Activated naive CD8-positive, alpha-beta T cell treated with anti-CD3 and anti-CD28 coated beads for 36 hours (primary cell): ENCODE data around the gene JSRP1. TPM values are rescaled to one million over a fixed set of nuclear protein-coding genes. Genes with fewer than 3 reads are reported as not detected.

Source experiments
- DNase-seq: peaks from one replicate; pipeline ENCODE4 v3.0.0; 2021
- H3K27ac Mint-ChIP-seq: one replicate; pipeline ENCODE4 v1.8.0; 2022; ENCODE audit warnings: mild to moderate bottlenecking, moderate library complexity, mixed read lengths
- H3K27me3 Mint-ChIP-seq: one replicate; pipeline ENCODE4 v1.8.0; 2022; ENCODE audit warnings: mild to moderate bottlenecking, mixed read lengths
- H3K36me3 Mint-ChIP-seq: one replicate; pipeline ENCODE4 v1.8.0; 2021; ENCODE audit warnings: mild to moderate bottlenecking, mixed read lengths
- H3K4me1 Mint-ChIP-seq: one replicate; pipeline ENCODE4 v1.8.0; 2021; ENCODE audit warnings: mixed read lengths
- H3K4me3 Mint-ChIP-seq: one replicate; pipeline ENCODE4 v1.8.0; 2022; ENCODE audit warnings: mild to moderate bottlenecking, moderate library complexity, mixed read lengths
- H3K9me3 Mint-ChIP-seq: one replicate; pipeline ENCODE4 v1.8.0; 2022; ENCODE audit warnings: mixed read lengths
- total RNA-seq, 2 experiments: library from RNA; stranded (reverse); gene quantifications; one replicate each; pipeline ENCODE4 v1.2.3, GENCODE V29; 2021

JSRP1 gene
- total RNA-seq, 2 experiments from 2014 or later, result 0.45 to 0.50 TPM

GRCh38 chr19:2228157-2229030, 27.8 kb downstream of the JSRP1 start:
- Mint-ChIP-seq H3K27ac (no peak overlapping the region), H3K9me3 (no peaks in the 10 kb centered on the region), H3K4me1 (peaks cover 12% of the 10 kb centered on the region), H3K36me3 (peaks cover 18% of the 10 kb centered on the region), H3K27me3 (no peaks in the 10 kb centered on the region), H3K4me3 (no peak overlapping the region)
- no peak for DNase-seq

GRCh38 chr19:2227415-2228156, 28.6 kb downstream of the JSRP1 start:
- Mint-ChIP-seq H3K36me3 (peaks cover 18% of the 10 kb centered on the region), H3K4me1 (peaks cover 8% of the 10 kb centered on the region), H3K27ac (no peak overlapping the region), H3K27me3 (no peaks in the 10 kb centered on the region), H3K9me3 (no peaks in the 10 kb centered on the region), H3K4me3 (no peak overlapping the region)
- no peak for DNase-seq

- DNase-seq, result no peak
- Mint-ChIP-seq H3K9me3 (no peaks in the 10 kb centered on the region), H3K36me3 (peaks cover 18% of the 10 kb centered on the region), H3K4me3 (no peak overlapping the region), H3K4me1 (peaks cover 6% of the 10 kb centered on the region), H3K27ac (no peak overlapping the region), H3K27me3 (no peaks in the 10 kb centered on the region)
Observed at GRCh38 chr19:2226840-2227360, 29.3 kb downstream of the JSRP1 start.

- Mint-ChIP-seq H3K4me1 (peaks cover 6% of the 10 kb centered on the region), H3K27ac (peak overlapping the region; percentile 34), H3K4me3 (no peak overlapping the region), H3K9me3 (no peaks in the 10 kb centered on the region), H3K36me3 (peaks cover 18% of the 10 kb centered on the region), H3K27me3 (no peaks in the 10 kb centered on the region)
- DNase-seq, result no peak
Observed at GRCh38 chr19:2226051-2226839, 30.0 kb downstream of the JSRP1 start.

GRCh38 chr19:2225415-2226050, 30.7 kb downstream of the JSRP1 start:
- H3K9me3 Mint-ChIP-seq, result no peaks in the 10 kb centered on the region
- DNase-seq, result no peak
- peaks cover 18% of the 10 kb centered on the region for H3K36me3 Mint-ChIP-seq
- H3K4me3 Mint-ChIP-seq, result no peak overlapping the region
- peak overlapping the region; percentile 34 for H3K27ac Mint-ChIP-seq
- H3K27me3 Mint-ChIP-seq, result no peaks in the 10 kb centered on the region
- peaks cover 6% of the 10 kb centered on the region for H3K4me1 Mint-ChIP-seq

GRCh38 chr19:2224754-2225349, 31.4 kb downstream of the JSRP1 start:
- H3K4me3 Mint-ChIP-seq, result no peak overlapping the region
- DNase-seq, result no peak
- H3K27me3 Mint-ChIP-seq, result no peaks in the 10 kb centered on the region
- H3K9me3 Mint-ChIP-seq, result no peaks in the 10 kb centered on the region
- peaks cover 19% of the 10 kb centered on the region for H3K36me3 Mint-ChIP-seq
- peak overlapping the region; percentile 10 for H3K27ac Mint-ChIP-seq
- peaks cover 6% of the 10 kb centered on the region for H3K4me1 Mint-ChIP-seq

GRCh38 chr19:2223959-2224358, 32.3 kb downstream of the JSRP1 start:
- Mint-ChIP-seq H3K27ac (peak overlapping the region; percentile 46), H3K27me3 (no peaks in the 10 kb centered on the region), H3K4me3 (no peak overlapping the region), H3K9me3 (no peaks in the 10 kb centered on the region), H3K4me1 (peaks cover 6% of the 10 kb centered on the region), H3K36me3 (peaks cover 19% of the 10 kb centered on the region)
- no peak for DNase-seq

- no peaks in the 10 kb centered on the region for H3K9me3 Mint-ChIP-seq
- DNase-seq, result no peak
- H3K4me3 Mint-ChIP-seq, result no peak overlapping the region
- peaks cover 6% of the 10 kb centered on the region for H3K4me1 Mint-ChIP-seq
- H3K27ac Mint-ChIP-seq, result no peak overlapping the region
- no peaks in the 10 kb centered on the region for H3K27me3 Mint-ChIP-seq
- H3K36me3 Mint-ChIP-seq, result peaks cover 17% of the 10 kb centered on the region
Observed at GRCh38 chr19:2223391-2223790, 32.8 kb downstream of the JSRP1 start.

GRCh38 chr19:2221918-2222317, 34.3 kb downstream of the JSRP1 start:
- Mint-ChIP-seq H3K36me3 (peaks cover 13% of the 10 kb centered on the region), H3K9me3 (no peaks in the 10 kb centered on the region), H3K27ac (no peak overlapping the region), H3K27me3 (no peaks in the 10 kb centered on the region), H3K4me3 (no peak overlapping the region), H3K4me1 (peaks cover 6% of the 10 kb centered on the region)
- DNase-seq, result no peak

GRCh38 chr19:2221250-2221831, 34.9 kb downstream of the JSRP1 start:
- no peak overlapping the region for H3K27ac Mint-ChIP-seq
- no peaks in the 10 kb centered on the region for H3K27me3 Mint-ChIP-seq
- DNase-seq, result no peak
- no peaks in the 10 kb centered on the region for H3K9me3 Mint-ChIP-seq
- H3K36me3 Mint-ChIP-seq, result peaks cover 13% of the 10 kb centered on the region
- no peak overlapping the region for H3K4me3 Mint-ChIP-seq
- H3K4me1 Mint-ChIP-seq, result peaks cover 6% of the 10 kb centered on the region

- Mint-ChIP-seq H3K36me3 (peaks cover 15% of the 10 kb centered on the region), H3K27me3 (no peaks in the 10 kb centered on the region), H3K4me3 (no peak overlapping the region), H3K4me1 (peaks cover 9% of the 10 kb centered on the region), H3K9me3 (no peaks in the 10 kb centered on the region), H3K27ac (no peak overlapping the region)
- DNase-seq, result no peak
Observed at GRCh38 chr19:2219726-2220125, 36.5 kb downstream of the JSRP1 start.

GRCh38 chr19:2217591-2217990, 38.6 kb downstream of the JSRP1 start:
- H3K4me1 Mint-ChIP-seq, result peaks cover 5% of the 10 kb centered on the region
- H3K27me3 Mint-ChIP-seq, result no peaks in the 10 kb centered on the region

GRCh38 chr19:2216361-2217225, 39.6 kb downstream of the JSRP1 start:
- no peaks in the 10 kb centered on the region for H3K27me3 Mint-ChIP-seq
- no peaks in the 10 kb centered on the region for H3K9me3 Mint-ChIP-seq
- H3K36me3 Mint-ChIP-seq, result peaks cover 14% of the 10 kb centered on the region
- H3K4me3 Mint-ChIP-seq, result no peak overlapping the region
- DNase-seq, result no peak
- H3K27ac Mint-ChIP-seq, result peak overlapping the region; percentile 8
- peaks cover 5% of the 10 kb centered on the region for H3K4me1 Mint-ChIP-seq

More at GRCh38 chr19:2217591-2217990, 38.6 kb downstream of the JSRP1 start:
- H3K9me3 Mint-ChIP-seq, result no peaks in the 10 kb centered on the region
- H3K36me3 Mint-ChIP-seq, result peaks cover 9% of the 10 kb centered on the region
- H3K4me3 Mint-ChIP-seq, result no peak overlapping the region
- no peak for DNase-seq
- H3K27ac Mint-ChIP-seq, result no peak overlapping the region
